ENCODE results near the gene NFATC3.
"Not testable (repeated sequence)": the region's sequence is repeated elsewhere in the genome, so short reads cannot be mapped to it uniquely, and the experiment has no call there.

NFATC3 gene

GRCh38 chr16:68120496-68120895, 35.3 kb downstream of the NFATC3 start:
- DNase-seq, result not testable (repeated sequence)

- no peak for DNase-seq
Observed at GRCh38 chr16:68126395-68126794, 41.2 kb downstream of the NFATC3 start.

- no peak for DNase-seq
Observed at GRCh38 chr16:68128577-68129305, 43.6 kb downstream of the NFATC3 start.

GRCh38 chr16:68130520-68130919, 45.4 kb downstream of the NFATC3 start:
- no peak for DNase-seq

DNA sequence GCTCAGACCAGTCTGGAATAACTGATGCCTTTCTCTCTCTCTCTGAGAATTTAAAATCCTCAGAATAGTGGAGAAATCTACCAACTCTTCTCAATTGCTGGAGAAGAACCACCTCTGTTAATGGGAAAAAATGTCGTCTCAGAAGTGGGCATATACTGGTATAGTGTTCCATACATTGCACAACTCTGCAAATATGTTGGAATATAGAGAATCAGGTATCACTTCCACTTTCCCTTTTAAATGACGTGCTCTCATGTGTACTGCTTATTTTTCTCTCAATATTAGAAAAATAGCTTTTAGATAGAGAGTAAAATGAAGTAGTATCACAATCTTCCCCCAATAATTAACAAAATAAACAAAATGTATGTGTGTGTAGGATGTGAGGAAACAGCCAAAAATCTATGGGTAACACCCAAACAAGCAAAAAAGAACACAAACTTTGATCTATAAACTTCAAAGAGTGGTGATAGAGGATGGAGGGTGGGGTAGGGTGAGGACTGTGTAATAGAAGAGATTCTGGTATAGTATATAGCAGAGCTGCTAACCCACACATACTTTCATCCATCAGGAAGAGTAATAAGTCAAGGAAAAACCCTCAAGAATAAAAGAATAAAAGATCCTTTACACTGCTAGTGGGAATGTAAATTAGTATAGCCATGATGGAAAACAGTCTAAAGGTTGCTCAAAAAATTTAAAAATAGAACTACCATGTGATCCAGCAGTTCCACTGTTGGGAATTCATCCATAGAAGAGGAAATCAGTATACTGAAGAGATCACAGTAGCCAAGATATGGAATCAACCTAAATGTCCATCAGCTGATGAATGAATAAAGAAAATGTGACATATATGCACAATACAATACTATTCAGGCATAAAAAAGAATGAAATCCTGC, 46.9 kb downstream of the NFATC3 start:
- no peak for DNase-seq

DNA sequence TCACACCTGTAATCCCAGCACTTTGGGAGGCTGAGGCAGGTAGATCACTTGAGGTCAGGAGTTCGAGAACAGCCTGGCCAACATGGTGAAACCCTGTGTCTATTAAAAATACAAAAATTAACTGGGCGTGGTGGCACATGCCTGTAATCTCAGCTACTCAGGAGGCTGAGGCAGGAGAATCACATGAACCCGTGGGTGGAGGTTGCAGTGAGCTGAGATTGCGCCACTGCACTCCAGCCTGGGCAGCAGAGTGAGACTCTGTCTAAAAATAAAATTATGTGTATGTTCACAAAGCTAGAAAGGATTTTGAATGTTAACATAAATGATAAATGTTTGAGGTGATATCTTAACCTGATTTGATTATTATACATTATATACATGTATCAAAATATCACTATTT, 47.8 kb downstream of the NFATC3 start:
- not testable (repeated sequence) for DNase-seq

DNA sequence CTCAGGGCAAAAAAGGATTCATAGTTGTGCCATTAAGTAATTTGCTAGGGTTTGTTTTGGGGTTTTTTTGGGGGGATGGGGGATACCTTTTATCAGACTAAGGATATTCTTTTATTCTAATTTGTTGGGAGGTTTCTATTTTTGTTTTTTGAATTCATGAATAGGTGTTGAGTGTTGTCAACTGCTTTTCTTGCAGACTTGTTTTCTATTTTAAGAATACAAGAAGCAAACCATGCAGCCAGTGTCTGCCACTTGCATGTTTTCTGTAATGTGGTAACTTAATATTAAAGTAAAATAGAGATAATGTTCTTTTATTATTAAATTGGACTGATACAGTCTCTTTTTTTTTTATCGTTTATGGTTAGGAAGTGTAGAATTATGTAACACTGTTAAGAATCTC, 49.5 kb downstream of the NFATC3 start:
- no peak for DNase-seq

DNA sequence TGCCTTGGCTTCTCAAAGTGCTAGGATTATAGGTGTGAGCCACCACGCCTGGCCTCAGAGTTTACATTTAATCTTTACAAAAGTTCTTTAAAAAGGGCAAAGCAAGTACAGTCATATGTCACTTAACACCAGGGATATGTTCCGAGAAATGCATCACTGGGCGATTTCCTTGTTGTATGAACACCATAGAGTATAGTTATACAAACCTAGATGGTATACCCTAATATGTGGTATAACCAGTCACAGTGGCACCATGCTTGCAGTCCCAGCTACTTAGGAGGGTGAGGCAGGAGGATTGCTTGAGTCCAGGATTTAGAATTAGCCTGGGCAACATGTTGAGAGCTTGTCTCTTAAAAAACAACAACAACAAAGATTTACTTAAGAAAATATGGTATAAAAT, 51.3 kb downstream of the NFATC3 start:
- DNase-seq, result no peak

DNA sequence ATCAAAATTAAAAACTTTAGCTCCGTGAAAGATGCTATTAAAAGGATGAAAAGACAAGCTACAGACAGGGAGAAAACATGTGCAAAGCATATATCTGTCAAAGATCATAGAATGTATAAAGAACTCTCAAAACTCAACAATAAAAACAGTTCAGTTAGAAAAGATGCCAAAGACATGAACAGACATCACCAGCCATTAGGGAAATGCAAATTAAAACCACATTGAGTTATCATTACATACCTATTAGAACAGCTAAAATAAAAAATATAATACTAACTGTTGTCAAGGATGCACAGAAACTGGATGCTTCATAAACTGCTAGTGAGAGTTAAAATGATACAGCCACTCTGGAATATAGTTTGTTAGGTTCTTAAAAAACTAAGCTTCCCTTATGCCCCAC, 58.8 kb downstream of the NFATC3 start:
- DNase-seq, result no peak

DNA sequence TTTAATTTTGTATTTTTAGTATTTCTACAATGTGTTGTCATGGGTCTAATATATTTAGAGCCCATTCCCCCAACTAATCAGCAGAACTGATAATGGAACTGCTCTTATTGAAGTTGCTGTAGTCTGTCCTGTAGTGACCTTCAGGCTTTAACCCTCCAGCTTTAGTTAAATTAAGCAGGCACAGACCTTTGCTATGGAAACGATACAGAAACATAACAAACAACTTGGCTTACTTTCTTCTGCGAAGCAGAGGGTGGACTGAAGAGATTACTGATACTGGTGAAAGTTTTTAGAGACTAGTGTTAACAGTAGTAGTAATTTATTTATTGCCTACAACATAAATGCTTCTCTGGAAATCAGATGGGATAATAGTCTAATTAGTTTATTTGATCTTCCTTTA, 61.4 kb downstream of the NFATC3 start:
- no peak for DNase-seq

DNA sequence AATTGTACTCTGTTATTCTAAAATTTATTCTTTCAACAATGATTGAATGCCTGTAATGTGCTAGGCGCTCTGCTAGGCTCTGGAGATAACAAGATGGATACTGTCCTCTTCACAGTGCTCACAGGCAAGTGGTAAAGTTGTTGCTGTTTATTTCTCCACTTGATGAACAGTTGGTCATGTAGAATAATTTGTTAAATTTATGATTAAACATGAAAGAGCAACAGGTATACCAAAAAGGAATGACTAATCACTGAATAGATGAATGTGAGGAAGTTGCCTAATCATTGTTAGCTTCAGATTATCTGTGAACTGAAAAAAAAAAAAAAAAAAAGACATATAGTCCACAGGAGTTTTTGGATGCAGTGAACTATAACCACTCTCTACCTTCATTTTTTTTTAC, 62.3 kb downstream of the NFATC3 start:
- no peak for DNase-seq

DNA sequence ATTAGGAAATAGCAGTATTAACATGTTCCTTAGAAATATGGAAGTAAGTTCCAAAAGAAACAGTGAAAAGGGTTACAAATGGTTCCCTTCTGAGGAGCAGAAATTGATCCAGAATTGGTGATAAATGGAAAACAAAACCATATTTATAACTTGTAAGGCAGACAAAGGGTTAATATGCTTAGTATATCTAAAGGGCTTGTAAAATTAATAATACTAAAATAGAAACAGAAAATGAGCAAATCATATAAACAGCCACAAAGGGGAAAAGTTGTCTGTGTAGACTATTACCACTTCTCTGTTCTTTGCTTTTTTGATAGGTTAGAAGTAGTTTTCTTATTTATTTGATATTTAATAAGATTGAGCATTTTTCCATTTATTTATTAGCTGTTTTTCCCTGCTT, 64.4 kb downstream of the NFATC3 start:
- DNase-seq, result no peak

- no peak for DNase-seq
Observed at GRCh38 chr16:68155425-68155824, 70.3 kb downstream of the NFATC3 start.

DNA sequence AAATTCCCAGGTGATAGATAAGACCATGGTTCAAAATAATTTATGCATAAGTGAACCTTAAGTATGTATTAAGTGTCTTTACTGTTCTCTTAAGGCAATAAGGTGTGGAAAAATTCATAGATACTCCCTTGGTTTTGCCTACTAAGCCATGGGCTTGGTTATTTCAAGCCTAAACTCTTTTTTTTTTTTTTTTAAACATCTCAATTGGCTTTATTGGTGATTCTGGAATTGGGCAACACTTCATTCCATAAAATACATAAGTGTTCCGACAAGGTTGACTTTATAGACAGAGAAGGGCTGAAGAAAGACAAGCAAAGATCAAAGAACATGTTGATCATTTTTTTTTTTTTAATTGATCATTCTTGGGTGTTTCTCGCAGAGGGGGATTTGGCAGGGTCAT, 77.2 kb downstream of the NFATC3 start:
- DNase-seq, result no peak

- not testable (repeated sequence) for DNase-seq
Observed at GRCh38 chr16:68163275-68163674, 78.1 kb downstream of the NFATC3 start.

GRCh38 chr16:68166264-68166663, 81.1 kb downstream of the NFATC3 start:
- no peak for DNase-seq

DNA sequence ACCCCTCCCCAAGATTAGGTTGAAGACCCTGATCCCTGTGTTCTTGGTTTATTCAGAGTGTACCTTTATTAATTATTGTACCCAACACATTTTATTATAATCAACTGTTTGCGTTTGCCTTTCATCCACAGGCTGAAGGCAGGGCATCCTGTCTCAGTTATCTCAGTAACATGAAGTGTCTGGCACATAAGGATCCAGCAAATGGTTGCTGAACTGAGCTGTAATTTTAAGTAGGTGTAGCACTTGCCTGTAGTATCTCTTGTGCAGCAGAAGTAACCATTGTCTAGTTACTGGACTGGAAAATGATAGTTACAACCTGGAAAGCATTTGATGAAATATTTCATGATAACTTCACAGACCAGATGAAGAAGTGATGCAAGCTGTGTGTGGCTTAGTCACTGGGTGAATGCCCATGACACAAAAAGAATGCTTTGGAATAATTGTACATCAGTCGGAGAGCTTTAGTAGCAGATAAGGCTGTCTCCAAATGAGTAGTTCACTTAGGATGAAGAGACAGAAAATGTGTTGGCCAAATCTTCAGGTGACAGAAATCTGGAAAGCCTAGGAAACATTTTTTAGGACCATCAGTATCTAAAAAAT, 94.1 kb downstream of the NFATC3 start:
- no peak for DNase-seq

GRCh38 chr16:68179855-68180254, 94.7 kb downstream of the NFATC3 start:
- no peak for DNase-seq

DNA sequence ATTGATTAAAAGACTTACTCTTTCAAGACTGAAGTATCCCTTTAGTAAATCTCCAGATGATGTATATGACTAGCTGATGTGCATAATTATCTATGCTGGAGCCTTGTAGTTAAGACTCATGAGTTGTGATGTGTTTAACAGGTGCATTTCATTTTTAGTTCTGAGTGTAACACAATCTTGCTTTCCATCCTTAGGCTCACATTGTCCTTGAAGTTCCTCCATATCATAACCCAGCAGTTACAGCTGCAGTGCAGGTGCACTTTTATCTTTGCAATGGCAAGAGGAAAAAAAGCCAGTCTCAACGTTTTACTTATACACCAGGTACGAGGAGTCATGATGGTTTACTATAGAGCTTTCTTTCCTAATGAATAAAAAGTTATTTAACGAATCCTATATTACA, 97.9 kb downstream of the NFATC3 start:
- no peak for DNase-seq

GRCh38 chr16:68186877-68187276, 101.7 kb downstream of the NFATC3 start:
- no peak for DNase-seq

DNA sequence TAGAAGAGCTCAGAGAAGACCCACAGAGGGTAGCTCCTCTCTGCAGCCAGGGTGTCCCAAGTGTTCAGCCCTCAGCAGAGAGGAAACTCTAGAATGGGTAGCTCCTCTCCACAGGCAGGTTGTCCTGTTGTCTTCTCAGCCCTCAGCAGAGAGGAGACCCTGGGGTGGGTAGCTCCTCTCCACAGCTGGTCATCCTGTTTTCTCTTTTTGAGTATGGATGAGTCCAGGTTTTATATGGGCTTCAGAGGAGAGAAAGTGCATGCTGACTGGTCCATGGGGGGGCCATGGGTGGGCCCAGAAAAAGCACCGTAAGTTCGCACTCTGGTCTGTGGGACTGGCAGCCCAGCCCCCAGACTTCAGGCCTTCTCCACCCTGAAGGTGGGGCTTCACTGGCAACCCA, 102.3 kb downstream of the NFATC3 start:
- no peak for DNase-seq

- DNase-seq, result no peak
Observed at GRCh38 chr16:68188170-68188569, 103.0 kb downstream of the NFATC3 start.

DNA sequence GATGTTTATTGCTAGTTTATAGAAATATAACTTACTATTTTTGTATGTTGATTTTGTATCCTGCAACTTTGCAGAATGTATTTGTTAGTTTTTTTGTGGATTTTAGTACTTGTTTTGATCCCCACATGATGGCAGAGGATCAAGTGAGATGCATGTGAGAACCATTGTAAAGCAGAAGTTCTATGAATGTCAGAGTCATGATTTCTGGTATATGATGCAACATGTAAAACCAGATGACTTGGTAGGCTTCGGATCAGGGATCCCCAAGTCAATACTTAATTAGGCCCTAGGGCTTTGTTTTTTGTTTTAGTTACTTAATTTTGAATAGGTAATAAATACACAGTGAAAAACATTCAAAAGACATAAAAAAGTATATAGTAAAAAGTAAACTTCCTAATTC, 104.9 kb downstream of the NFATC3 start:
- no peak for DNase-seq

Measured in NCI-H1417 treated with DMSO at 0.1 percent for 48 hours (cell line).